ENCODE results near the gene DAP. TPM values are rescaled to one million over a fixed set of nuclear protein-coding genes. Genes with fewer than 3 reads are reported as not detected.

Gene DAP
- total RNA-seq, 3 donors from 2014 or later (not counting 1 experiment from before 2014, with no cell fraction given): 38.4 to 48.9 (median 44.9) TPM

DNA sequence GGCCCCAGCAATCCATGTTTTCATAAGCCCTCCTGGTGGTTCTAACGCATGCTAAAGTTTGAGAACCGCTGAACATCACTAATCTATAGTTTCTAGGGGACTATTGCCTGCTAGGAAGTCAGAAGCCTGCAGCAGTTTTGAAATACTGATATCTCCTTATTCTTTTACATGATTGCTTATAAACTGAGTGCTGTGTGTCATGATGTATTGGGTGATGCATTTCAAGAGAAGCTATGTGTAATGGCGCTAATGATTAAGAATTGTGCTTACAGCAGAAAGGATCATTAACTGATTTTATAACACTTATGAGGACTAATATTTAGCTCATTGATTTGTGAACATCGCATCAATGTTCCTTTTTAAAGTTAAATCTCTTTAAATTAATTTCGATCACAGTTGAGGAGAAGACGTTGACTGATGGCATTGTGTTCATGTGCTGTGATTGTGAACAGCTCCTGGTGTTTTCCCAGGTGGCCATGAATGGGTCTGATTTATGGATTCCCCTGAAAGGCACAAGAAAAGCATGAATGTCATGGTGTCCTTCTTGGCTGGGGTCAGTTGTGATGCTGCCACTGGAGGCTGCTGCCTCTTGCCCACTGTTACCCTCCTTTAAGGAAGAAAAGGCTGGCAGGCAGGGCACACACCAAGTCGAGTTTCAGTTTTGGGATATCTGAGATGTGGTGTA is 12.0 kb upstream of the DAP start:
- peaks cover 16 to 25% of the 10 kb centered on the region in 2 donors for H3K27me3 Mint-ChIP-seq (ENCODE audit: low read depth in 2 of 2)
- intact Hi-C loops (cut with micrococcal nuclease): no loop called here
- no peaks in the 10 kb centered on the region for H3K9me3 Mint-ChIP-seq
- H3K4me1 Mint-ChIP-seq: no peaks in the 10 kb centered on the region
- H3K36me3 ChIP-seq (ENCODE audit: control insufficient read depth, insufficient read depth, low read length): no peaks in the 10 kb centered on the region
- 97% methylated on average over 6 of the region's 7 CpGs for WGBS (ENCODE audit: insufficient coverage)
- no peaks in the 10 kb centered on the region for H3K27me3 ChIP-seq (ENCODE audit: control insufficient read depth, insufficient read depth, low read length)
- no peaks in the 10 kb centered on the region for H3K36me3 Mint-ChIP-seq
- no peak overlapping the region for H3K4me3 Mint-ChIP-seq
- no peak overlapping the region for H3K27ac ChIP-seq (ENCODE audit: low read length)
- ATAC-seq (no peak), DNase-seq (no peak)
- no peak overlapping the region for H3K27ac Mint-ChIP-seq
- no peak overlapping the region for H3K4me3 ChIP-seq (ENCODE audit: low read length)
- no peaks in the 10 kb centered on the region for H3K4me1 ChIP-seq (ENCODE audit: control insufficient read depth, insufficient read depth, low read length)
- H3K9me3 ChIP-seq (ENCODE audit: control insufficient read depth, insufficient read depth, low read length): no peaks in the 10 kb centered on the region
- TF ChIP-seq, protein P1, sequence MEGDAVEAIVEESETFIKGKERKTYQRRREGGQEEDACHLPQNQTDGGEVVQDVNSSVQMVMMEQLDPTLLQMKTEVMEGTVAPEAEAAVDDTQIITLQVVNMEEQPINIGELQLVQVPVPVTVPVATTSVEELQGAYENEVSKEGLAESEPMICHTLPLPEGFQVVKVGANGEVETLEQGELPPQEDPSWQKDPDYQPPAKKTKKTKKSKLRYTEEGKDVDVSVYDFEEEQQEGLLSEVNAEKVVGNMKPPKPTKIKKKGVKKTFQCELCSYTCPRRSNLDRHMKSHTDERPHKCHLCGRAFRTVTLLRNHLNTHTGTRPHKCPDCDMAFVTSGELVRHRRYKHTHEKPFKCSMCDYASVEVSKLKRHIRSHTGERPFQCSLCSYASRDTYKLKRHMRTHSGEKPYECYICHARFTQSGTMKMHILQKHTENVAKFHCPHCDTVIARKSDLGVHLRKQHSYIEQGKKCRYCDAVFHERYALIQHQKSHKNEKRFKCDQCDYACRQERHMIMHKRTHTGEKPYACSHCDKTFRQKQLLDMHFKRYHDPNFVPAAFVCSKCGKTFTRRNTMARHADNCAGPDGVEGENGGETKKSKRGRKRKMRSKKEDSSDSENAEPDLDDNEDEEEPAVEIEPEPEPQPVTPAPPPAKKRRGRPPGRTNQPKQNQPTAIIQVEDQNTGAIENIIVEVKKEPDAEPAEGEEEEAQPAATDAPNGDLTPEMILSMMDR (IDR thresholded peaks at IDR 0.05): no peak

DNA sequence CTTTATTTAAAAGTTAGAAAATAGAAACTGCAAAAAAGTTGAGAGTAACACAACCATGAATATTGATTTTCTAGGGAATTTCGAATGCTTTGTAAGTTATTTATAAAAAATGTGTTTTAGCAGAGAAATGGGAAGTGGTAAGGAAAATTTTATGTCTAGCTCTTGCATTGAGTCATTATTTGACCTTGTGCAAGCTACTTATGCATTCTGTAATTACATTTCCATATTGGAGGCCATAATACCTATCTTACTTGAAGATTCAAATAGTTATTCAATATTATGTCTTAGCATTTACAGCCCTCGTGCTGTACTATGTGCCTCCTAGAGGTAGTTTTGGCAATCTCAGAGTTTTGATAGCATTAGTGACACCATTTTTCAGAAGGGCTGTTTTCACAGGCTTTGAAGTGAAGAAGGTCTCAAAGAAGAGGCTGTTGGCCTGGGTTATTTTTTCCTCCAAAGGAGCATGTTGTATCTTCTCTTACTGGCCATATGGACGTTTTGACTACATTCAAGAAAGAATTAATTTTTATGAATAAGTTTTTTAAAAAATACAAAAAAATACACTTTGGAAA is 7.4 kb upstream of the DAP start:
- H3K27me3 ChIP-seq (ENCODE audit: control insufficient read depth, insufficient read depth, low read length): peaks cover 2% of the 10 kb centered on the region
- Mint-ChIP-seq H3K4me1 (no peaks in the 10 kb centered on the region), H3K9me3 (no peaks in the 10 kb centered on the region), H3K4me3 (no peak overlapping the region), H3K27me3 (ENCODE audit: low read depth in 2 of 2) (peaks cover 23 to 43% of the 10 kb centered on the region in 2 donors), H3K36me3 (no peaks in the 10 kb centered on the region), H3K27ac (no peak overlapping the region)
- no peaks in the 10 kb centered on the region for H3K36me3 ChIP-seq (ENCODE audit: control insufficient read depth, insufficient read depth, low read length)
- no peak for DNase-seq
- TF ChIP-seq, protein P1 (IDR thresholded peaks at IDR 0.05): no peak
- no peak for ATAC-seq
- no peak overlapping the region for H3K4me3 ChIP-seq (ENCODE audit: low read length)
- intact Hi-C loops (cut with micrococcal nuclease): loop anchor here (10.0 kb wide), 1 partner anchor 514 kb away; the partner anchor contains the start of gene CCT5
- 73% methylated on average over 1 of the region's 3 CpGs for WGBS (ENCODE audit: insufficient coverage)
- no peak overlapping the region for H3K27ac ChIP-seq (ENCODE audit: low read length)
- no peaks in the 10 kb centered on the region for H3K4me1 ChIP-seq (ENCODE audit: control insufficient read depth, insufficient read depth, low read length)
- no peaks in the 10 kb centered on the region for H3K9me3 ChIP-seq (ENCODE audit: control insufficient read depth, insufficient read depth, low read length)

- WGBS (ENCODE audit: insufficient coverage): 73% methylated on average over 9 of the region's 10 CpGs
- H3K4me1 Mint-ChIP-seq: peaks cover 35 to 39% of the 10 kb centered on the region in 2 donors
- DNase-seq: no peak
- TF ChIP-seq, protein P1 (IDR thresholded peaks at IDR 0.05): no peak
- peak overlapping the region; percentile 94 for H3K4me3 Mint-ChIP-seq
- intact Hi-C loops (cut with micrococcal nuclease): loop anchor here (10.0 kb wide), 1 partner anchor 508 kb away; the partner anchor contains the start of gene CCT5
- peak overlapping the region; percentile 66 to 88 for H3K27ac Mint-ChIP-seq
- Histone ChIP-seq H3K27me3 (ENCODE audit: control insufficient read depth, insufficient read depth, low read length) (peaks cover 2% of the 10 kb centered on the region), H3K9me3 (ENCODE audit: control insufficient read depth, insufficient read depth, low read length) (no peaks in the 10 kb centered on the region), H3K27ac (ENCODE audit: low read length) (peak overlapping the region; percentile 94), H3K4me3 (ENCODE audit: low read length) (no peak overlapping the region), H3K36me3 (ENCODE audit: control insufficient read depth, insufficient read depth, low read length) (no peaks in the 10 kb centered on the region), H3K4me1 (ENCODE audit: control insufficient read depth, insufficient read depth, low read length) (peaks cover 33% of the 10 kb centered on the region)
- no peak for ATAC-seq
- no peaks in the 10 kb centered on the region for H3K9me3 Mint-ChIP-seq
- peaks cover 13 to 18% of the 10 kb centered on the region in 2 donors for H3K27me3 Mint-ChIP-seq (ENCODE audit: low read depth in 2 of 2)
- H3K36me3 Mint-ChIP-seq: no peaks in the 10 kb centered on the region
Measured at GRCh38 chr5:10762776-10763500, 1.9 kb upstream of the DAP start.

Measured in natural killer cell (primary cell).